GM10266 (cell line): ENCODE measurements around the gene KDM3A.

Experiments
- DNase-seq: peaks from one replicate; pipeline ENCODE4 v3.0.0; 2012; ENCODE audit errors: extremely low spot score
- CTCF ChIP-seq: IDR thresholded peaks from 2 replicates; pipeline ENCODE4 v1.5.1; 2012; ENCODE audit warnings: mild to moderate bottlenecking, low read depth; ENCODE audit not compliant: control insufficient read depth, insufficient read depth; ENCODE audit errors: missing control alignments

KDM3A gene

GRCh38 chr2:86446060-86446459 lies 4.9 kb downstream of the KDM3A start:
- DNase-seq, result no peak
- no peak for TF ChIP-seq CTCF

- no peak for TF ChIP-seq CTCF
- no peak for DNase-seq
Observed at GRCh38 chr2:86453836-86454235, 12.7 kb downstream of the KDM3A start.

GRCh38 chr2:86454238-86454637 lies 13.1 kb downstream of the KDM3A start:
- no peak for DNase-seq
- TF ChIP-seq CTCF, result no peak

GRCh38 chr2:86455181-86455580 lies 14.0 kb downstream of the KDM3A start:
- no peak for DNase-seq
- no peak for TF ChIP-seq CTCF

- TF ChIP-seq CTCF, result no peak
- no peak for DNase-seq
Observed at GRCh38 chr2:86461042-86461743, 20.0 kb downstream of the KDM3A start.

GRCh38 chr2:86464652-86465051 lies 23.5 kb downstream of the KDM3A start:
- no peak for DNase-seq
- TF ChIP-seq CTCF, result no peak

GRCh38 chr2:86466306-86466705 lies 25.1 kb downstream of the KDM3A start:
- DNase-seq, result no peak
- no peak for TF ChIP-seq CTCF
